Measurements from ENCODE around the gene TNFAIP6. TPM values are rescaled to one million over a fixed set of nuclear protein-coding genes. Genes with fewer than 3 reads are reported as not detected.

The TNFAIP6 gene
- total and polyA plus RNA-seq, 8 donors = 2.3 to 14.8 (median 4.0) TPM

DNA sequence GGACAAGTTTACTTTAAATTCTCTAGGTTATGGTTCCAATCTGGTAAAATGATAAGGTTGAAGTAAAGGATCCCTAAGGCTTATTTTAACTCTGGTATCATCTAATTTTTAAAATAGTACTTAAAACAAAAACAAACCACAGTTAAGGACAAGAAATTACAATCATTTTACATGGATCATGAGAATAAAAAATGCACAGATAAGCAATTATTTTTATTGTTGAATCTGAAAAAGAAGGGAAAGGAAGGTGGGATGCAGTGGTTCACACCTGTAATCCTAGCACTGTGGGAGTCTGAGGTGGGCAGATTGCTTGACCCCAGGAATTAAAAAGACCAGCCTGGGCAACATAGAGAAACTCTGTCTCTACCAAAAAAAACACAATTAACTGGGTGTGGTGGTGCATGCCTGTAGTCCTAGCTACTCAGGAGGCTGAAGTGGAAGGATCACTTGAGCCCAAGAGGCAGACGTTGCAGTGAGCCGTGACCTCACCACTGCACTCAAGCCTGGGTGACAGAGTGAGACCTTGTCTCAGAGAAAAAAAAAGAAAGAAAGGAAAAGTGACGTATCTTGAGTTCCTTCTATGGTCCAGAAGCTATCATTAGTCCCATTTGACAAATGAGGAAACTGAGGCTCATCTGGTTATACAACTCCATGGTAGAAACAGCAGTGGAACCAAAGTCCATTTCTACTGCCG, 2.5 kb downstream of the TNFAIP6 start:
- TF ChIP-seq, protein P1, sequence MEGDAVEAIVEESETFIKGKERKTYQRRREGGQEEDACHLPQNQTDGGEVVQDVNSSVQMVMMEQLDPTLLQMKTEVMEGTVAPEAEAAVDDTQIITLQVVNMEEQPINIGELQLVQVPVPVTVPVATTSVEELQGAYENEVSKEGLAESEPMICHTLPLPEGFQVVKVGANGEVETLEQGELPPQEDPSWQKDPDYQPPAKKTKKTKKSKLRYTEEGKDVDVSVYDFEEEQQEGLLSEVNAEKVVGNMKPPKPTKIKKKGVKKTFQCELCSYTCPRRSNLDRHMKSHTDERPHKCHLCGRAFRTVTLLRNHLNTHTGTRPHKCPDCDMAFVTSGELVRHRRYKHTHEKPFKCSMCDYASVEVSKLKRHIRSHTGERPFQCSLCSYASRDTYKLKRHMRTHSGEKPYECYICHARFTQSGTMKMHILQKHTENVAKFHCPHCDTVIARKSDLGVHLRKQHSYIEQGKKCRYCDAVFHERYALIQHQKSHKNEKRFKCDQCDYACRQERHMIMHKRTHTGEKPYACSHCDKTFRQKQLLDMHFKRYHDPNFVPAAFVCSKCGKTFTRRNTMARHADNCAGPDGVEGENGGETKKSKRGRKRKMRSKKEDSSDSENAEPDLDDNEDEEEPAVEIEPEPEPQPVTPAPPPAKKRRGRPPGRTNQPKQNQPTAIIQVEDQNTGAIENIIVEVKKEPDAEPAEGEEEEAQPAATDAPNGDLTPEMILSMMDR (IDR thresholded peaks at IDR 0.05) = no peak
- H3K36me3 ChIP-seq = no peaks in the 10 kb centered on the region
- H3K4me3 ChIP-seq = peak overlapping the region in 1 of 2 donors; percentile 31
- ATAC-seq = no peak
- H3K4me1 ChIP-seq = peaks cover 0 to 35% of the 10 kb centered on the region in 2 donors
- H3K9me3 ChIP-seq = no peaks in the 10 kb centered on the region
- no peak for DNase-seq
- H3K27ac ChIP-seq = no peak overlapping the region
- intact Hi-C loops (cut with DNase I) = no loop called here
- H3K27me3 ChIP-seq = no peaks in the 10 kb centered on the region

DNA sequence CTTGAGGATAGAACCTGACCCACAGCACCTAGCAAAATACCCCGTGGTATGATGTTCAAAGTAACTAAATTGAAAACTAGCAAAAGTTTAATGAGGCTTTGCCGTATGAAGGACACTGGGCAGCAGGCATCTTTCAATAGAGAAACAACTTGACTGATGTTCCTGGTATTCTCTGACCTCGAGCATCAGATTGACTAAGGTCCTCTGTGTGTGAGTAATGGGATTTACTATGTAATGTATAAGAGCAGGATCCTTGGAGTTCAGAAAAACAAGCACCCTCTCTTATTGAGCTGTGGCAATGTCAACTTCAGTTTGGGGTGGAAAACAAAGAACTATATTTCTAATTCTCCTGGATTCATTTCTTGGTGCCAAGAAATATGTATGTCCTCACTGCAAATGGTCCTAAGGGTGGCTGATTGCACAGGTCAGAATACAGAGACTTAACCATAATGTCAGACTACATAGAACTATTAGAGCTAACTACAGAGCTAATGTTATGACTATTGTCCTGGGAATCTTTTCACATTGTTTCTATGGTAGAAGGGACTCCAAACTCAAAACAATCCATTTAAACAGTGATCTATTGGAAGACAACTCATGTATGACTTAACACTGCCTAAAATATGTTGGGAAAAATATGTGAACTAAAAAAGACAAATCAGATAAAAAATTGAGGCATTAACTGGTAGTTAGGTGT, 4.4 kb downstream of the TNFAIP6 start:
- Histone ChIP-seq H3K4me3 (no peak overlapping the region), H3K36me3 (peaks cover 0 to 12% of the 10 kb centered on the region in 2 donors), H3K9me3 (no peaks in the 10 kb centered on the region), H3K4me1 (peaks cover 0 to 33% of the 10 kb centered on the region in 2 donors), H3K27me3 (no peaks in the 10 kb centered on the region), H3K27ac (peak overlapping the region in 1 of 2 donors; percentile 13)
- no peak for DNase-seq
- intact Hi-C loops (cut with DNase I) = no loop called here
- ATAC-seq = no peak
- TF ChIP-seq, protein P1 (IDR thresholded peaks at IDR 0.05) = no peak

DNA sequence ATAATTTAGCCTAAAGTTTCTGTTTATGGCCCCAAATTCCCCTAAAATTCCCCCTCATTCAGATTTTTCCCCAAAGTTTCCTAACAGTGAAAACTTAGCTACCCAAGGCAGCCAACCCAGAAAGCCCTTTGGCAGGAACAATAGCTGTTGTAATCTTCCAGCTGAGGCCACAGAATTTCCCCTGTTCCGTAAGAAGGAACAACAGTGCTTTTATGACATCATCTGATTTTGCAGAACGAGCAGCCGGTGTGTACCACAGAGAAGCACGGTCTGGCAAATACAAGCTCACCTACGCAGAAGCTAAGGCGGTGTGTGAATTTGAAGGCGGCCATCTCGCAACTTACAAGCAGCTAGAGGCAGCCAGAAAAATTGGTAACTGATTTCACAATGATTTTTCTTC, 6.3 kb downstream of the TNFAIP6 start:
- Histone ChIP-seq H3K27me3 (no peaks in the 10 kb centered on the region), H3K4me1 (peaks cover 0 to 30% of the 10 kb centered on the region in 2 donors), H3K4me3 (peak overlapping the region in 1 of 2 donors; percentile 6), H3K27ac (peak overlapping the region in 1 of 2 donors; percentile 79), H3K36me3 (peaks cover 0 to 12% of the 10 kb centered on the region in 2 donors), H3K9me3 (peaks cover 0 to 3% of the 10 kb centered on the region in 2 donors)
- intact Hi-C loops (cut with DNase I) = no loop called here
- peak; percentile 61 for ATAC-seq
- TF ChIP-seq, protein P1 (IDR thresholded peaks at IDR 0.05) = no peak
- DNase-seq = peak in 2 of 4 donors; percentile 41 to 52

DNA sequence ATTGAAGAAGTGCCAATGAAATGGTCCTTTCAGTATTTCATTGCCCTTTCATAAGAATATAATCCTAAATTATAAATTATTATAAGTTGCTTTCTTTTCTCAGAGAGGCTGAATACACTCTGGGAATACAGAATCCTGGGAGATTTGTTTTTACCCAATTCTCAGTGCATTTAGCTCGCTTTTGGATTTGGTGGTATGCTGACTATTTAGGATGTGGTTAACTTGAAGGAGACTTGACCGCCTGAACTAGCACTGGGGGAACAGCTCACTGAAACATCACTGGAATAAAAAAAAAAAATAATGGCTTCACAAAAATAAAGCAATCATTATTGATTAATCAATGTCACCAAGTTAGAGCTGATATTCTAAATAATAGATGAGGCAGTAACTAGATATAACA, 10.2 kb downstream of the TNFAIP6 start:
- no peak for DNase-seq
- TF ChIP-seq, protein P1 (IDR thresholded peaks at IDR 0.05) = no peak
- Histone ChIP-seq H3K27me3 (no peaks in the 10 kb centered on the region), H3K27ac (no peak overlapping the region), H3K9me3 (peaks cover 0 to 5% of the 10 kb centered on the region in 2 donors), H3K4me1 (peaks cover 0 to 14% of the 10 kb centered on the region in 2 donors), H3K36me3 (peaks cover 0 to 35% of the 10 kb centered on the region in 2 donors), H3K4me3 (no peak overlapping the region)
- ATAC-seq = no peak
- intact Hi-C loops (cut with DNase I) = no loop called here

DNA sequence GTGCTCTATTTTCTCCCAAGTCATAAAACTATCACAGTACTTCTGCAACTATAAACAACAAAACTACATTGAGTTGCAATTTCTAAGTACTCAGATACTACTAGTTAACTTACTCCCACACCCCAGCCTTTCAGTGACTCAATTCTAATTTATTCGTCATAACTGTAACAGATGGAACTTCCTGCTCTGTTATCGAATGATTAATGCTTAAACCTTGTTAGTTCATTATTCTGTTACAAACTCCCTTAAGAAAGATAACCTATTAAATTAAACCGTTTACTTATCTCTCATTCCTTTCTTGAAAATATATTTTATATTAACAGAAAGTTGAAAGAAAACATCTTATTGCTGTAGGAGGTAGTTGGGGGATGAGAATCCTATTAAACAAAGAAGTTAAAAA, 17.0 kb downstream of the TNFAIP6 start:
- H3K27me3 ChIP-seq = no peaks in the 10 kb centered on the region
- H3K9me3 ChIP-seq = no peaks in the 10 kb centered on the region
- TF ChIP-seq, protein P1 (IDR thresholded peaks at IDR 0.05) = no peak
- ATAC-seq = peak; percentile 49
- no peak overlapping the region for H3K27ac ChIP-seq
- intact Hi-C loops (cut with DNase I) = no loop called here
- H3K36me3 ChIP-seq = peaks cover 0 to 29% of the 10 kb centered on the region in 2 donors
- no peaks in the 10 kb centered on the region for H3K4me1 ChIP-seq
- no peak overlapping the region for H3K4me3 ChIP-seq
- peak in 2 of 4 donors; percentile 9 to 16 for DNase-seq
